Measurements from ENCODE around the gene OPRD1.
"Not testable (repeated sequence)": the region's sequence is repeated elsewhere in the genome, so short reads cannot be mapped to it uniquely, and the experiment has no call there.

Gene OPRD1

DNA sequence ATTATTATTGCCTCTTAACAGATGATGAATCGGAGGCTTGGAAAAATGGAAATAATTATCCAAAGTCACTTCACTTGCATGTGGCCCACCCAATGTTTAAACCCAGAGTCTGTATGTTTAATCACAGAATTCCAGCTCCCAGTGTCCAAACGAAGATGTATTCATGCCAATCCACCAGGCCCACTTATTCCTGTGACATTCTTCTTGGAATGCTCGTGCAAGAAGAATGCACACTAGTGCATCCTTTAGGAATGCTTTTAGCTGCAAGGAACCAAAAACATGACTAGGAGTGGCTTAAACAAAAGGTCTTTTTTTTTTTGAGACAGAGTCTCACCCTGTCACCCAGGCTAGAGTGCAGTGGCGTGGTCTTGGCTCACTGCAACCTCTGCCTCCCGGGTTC is 8.9 kb upstream of the OPRD1 start:
- DNase-seq, result no peak

DNA sequence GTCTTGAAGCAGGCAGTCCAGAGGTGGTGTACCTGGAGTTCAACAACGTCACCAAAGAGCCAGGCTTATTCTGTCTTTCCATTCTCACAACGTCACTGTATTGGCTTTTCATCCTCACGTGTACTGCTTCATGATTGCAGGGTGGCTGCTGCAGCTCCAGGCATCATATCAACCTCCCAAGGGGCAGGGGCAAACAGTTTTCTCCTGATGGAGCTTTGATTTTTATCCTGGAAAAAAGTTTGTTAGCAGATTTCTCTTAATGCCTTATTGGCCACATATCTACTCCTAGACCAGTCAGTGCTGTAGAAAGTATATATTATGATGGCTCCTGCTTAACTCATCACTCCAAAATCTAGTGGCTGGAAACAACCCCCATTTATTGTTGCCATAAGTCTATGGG is 8.3 kb upstream of the OPRD1 start:
- no peak for DNase-seq

DNA sequence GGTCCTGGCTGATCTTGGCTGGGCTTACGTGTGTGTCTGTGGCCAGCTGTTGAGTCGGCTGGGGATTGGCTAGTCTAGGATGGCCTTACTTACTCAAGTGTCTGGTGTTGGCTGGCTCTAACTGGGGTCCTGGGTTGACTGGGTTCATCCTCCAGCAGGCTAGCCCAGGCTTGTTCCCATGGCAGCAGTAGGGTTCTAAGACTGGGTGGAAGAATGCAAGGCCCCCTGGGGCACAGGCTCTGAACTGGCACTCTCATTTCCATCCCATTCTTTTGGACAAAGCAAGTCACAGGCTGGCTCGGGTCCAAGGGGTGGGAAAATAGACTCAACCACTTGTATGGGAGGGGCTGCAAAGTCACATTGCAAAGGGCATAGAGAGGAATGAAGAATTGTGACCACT is 7.9 kb upstream of the OPRD1 start:
- no peak for DNase-seq

DNA sequence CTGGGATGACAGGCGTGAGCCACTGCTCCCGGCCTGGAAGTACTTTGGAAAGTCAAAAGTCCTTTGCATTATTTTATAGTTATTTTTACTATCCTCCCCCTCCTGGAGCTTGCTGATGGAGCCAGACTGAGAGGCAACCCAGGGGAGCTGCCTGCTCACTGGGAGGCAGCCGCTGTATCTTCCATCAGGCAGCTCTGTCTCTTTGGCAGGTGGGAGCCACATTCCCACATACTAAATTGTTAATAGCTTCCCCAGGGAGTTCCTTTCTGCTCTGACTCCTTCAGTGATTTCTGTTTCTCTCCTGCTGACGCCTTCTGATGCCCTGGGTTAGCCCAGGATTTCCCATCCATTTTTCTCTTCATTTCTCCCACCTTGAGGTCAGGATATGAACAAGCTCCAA is 4.9 kb upstream of the OPRD1 start:
- DNase-seq, result no peak

DNA sequence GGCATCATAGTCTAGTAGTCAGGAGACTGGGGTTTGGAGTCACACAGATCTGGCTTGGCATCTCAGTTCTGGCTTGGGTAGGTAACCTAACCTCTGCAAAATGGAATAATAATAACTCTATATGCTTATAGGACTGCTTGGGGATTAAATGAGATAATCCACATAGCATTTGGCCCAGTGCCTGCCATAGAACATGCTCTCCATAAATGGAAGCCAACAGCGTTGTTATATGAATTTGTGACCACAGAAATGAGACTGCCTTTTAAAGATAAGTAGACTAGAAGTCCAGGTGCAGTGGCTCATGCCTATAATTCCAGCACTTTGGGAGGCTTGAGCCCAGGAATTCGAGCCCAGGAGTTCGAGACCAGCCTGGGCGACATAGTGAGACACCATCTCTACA is 4.0 kb upstream of the OPRD1 start:
- DNase-seq, result no peak

DNA sequence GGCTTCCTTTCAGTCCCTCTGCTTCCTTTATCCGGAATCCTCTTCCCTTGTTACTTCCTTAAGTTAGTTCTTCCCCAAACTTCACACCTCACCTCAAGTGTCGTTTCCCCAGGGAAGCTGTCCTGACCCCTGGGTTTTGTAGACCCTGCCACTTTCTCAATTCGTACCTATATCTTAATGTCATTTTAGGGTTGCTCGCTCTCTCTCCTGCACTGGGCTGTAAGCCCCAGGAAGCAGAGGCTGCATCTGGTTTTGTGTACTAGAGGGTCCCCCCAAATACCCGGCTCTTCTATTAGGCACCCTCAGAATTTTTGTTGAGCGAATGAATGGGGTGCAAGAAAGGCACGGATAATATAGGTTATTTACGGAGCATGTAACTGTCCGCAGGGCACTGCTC is 603 bp upstream of the OPRD1 start:
- DNase-seq, result no peak

DNA sequence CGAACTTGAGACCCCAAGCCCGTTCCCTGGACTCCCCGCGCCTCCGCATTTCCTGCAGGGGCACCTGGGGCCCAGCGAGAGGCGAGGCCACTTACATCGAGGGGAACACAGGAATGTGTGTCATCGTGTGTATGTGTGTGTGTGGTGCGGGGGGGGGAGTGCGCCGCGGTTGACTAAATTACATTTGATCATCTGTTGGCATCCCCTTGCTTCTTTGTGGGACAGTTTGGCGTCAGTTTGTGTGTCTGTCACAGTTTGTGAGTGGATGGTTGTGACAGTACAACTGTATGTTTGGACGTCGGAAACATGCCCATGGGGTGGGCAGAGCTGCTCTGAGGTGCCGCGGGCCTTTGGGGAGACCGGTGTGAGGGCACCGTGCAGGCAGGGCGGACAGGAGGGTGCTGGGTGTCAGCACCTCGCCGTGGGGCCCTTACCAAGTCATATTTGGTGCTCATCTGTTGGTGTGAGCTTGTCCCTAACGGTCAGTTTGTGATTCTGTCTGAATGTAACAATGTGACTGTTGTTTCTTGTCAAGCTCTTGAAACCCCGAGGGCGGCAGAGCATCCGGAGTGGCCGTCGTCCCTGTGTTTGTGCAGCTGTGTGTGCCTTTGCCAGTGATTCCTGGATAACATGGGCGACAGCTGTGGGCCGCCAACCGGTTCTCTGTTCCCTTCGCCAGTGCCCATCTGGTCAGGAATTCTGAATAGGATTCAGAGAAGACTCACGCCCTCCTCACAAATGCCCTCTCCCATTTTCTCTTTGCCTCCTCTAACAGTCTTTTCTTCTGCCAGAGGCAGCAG is 899 bp downstream of the OPRD1 start:
- no peak for DNase-seq

DNA sequence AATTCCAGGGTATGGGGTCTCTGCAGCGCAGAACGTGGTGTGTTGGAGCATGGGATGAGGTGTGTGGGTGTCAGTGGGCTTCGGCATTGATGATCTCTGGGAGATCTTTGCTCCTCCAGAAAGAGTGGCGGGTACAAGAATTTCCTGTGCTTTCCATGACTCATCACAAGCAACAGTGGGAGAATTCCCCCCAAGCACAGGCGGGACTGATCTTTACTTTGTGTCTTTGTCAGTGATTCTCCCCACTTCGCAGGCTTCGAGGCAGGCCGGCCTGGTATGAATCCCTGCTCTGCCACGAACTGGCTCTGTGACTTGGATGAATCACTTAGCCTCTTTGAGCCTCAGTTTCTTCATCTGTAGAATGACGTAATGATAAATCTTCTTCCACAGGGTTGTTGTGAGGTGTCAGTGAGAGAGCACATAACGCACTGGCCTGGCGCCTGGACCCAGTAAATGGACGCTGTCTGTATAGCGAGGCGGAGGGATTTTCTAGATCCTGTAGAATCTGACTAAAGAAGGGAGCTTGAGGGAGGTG is 2.0 kb downstream of the OPRD1 start:
- no peak for DNase-seq

DNA sequence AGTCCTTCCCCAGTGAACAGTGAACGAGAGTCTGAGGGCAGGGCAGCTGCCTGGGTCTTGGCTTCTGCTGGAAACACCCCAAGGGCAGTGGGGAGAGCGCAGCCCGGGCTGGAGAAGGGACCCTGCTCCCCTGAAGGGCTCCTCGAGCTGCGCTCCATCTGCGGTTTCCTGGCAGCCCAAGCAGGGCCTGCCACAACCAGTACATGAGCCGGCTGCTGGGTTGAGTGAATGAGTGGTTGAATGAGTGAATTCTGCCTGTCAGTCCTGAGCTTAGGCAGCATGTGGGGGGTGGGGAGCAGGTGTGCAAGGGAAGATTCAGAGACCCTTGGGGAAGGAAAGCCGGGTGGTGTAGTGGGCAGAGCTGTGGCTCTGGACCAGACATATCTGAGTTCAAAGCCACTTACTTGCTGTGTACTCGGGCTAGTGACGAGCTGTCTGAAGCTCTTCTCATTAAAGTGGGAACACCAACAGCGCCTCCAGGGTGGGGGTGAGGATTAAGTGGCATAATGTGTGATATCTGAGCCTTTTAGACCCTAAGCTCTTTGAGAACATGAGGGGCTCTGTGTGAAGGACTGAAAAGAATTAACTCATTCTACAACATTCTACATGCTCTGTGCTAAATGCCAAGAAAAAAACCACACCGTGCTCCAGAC is 3.7 kb downstream of the OPRD1 start:
- DNase-seq, result no peak

DNA sequence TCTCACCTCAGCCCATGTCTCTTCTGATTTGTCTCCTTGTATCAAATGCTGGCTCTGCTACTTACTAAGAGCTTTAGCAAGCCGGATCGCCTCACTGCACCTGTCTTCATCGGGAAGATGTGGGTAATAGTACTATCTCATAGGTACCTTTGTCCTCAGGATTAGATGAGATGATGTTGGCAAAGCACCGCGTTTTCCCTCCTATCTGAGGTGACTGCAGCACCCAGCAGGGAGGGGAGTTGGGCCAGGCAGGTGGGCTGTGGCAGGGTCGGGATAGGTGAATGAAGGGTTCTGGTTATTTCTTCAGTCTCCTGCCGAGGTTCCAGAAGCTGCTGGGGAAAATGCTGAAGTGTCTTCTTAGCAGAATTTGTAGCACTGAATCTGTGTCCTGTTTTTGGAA is 5.2 kb downstream of the OPRD1 start:
- DNase-seq, result no peak

DNA sequence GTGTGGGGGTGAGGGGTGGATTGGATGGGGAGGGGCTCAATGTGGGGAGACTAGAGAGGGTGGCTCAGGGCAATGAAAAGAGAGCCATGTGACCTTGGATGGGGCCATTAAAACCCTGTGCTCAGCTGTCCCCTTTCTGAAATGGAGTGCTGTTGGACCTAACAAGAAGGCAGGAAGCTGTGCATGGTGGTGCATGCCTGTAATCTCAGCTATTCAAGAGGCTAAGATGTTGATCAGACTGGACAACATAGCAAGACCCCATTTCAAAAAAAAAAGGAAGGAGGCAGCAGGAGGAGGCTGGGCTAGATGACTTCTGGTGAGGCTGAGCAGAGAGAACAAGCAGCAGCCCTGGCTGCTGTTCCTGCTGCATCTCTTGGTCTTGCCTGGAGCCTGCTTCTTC is 7.0 kb downstream of the OPRD1 start:
- DNase-seq, result no peak

DNA sequence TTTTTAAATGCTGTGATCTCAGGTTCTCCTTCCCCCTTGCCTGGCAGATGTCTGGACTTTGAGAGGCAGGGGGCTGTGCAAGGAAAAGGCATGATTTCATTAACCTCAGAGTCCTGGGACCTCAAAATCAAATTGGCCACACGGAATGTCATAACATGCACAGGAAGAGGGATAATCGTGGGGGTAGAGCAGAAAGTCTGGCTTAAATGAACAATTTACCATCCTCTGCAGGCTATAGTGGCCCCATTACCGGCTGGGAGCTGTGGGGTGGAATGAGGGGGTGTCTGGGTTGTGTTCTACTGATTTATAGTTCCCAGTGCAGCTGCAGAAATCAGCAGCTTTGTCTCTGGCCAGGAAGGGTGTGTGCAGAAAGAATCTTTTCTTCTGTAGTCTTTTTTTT is 10.8 kb downstream of the OPRD1 start:
- no peak for DNase-seq

DNA sequence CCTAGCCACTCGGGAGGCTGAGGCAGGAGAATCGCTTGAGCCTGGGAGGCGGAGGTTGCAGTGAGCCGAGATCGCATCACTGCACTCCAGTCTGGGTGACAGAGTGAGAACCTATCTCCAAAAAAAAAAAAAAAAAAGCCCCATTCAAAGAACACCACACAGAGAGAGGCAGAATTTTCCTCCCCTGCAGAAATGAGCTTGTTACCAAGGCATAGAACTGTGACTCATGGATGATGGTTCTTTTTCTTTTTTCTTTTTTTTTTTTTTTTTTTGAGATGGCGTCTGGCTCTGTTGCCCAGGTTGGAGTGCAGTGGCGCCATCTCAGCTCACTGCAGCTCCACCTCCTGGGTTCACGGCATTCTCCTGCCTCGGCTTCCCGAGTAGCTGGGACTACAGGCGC is 12.1 kb downstream of the OPRD1 start:
- DNase-seq, result not testable (repeated sequence)

DNA sequence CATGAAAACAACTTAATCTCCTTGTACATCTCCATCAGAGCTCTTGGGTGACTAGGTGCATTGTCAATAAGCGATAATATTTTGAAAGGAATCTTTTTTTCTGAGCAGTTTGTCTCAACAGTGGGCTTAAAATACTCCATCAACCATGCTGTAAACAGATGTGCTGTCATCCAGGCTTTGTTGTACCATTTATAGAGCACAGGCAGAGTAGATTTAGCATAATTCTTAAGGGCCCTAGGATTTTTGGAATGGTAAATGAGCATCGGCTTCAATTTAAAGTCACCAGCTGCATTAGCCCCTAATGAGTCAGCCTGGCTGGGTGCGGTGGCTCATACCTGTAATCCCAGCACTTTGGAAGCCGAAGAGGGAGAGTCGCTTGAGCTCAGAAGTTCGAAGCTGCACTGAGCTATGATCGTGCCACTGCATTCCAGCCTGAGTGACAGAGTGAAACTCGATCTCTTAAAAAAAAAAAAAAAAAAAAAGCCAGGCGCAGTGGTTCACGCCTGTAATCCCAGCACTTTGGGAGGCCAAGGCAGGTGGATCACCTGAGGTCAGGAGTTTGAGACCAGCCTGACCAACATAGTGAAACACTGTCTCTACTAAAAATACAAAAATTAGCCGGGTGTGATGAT is 16.4 kb downstream of the OPRD1 start:
- DNase-seq, result not testable (repeated sequence)

DNA sequence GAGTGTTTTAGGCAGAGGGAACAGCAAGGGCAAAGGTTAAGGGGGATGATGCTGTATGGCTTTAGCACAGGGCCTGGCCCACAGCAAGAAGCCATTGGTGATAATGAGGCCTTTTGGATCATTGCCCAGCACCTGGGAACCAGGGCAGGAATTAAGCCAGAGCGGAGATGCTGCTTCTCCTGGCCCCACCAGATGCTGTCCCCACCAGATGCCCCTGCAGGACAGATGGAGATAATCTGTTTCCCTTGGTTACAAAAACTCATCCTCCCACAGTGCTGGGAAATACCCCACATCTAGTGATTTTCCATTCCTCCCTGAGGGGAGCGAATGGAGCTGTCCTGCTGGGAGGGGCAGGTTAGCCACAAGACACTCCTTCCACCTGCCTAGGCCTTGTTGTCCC is 18.8 kb downstream of the OPRD1 start:
- no peak for DNase-seq

DNA sequence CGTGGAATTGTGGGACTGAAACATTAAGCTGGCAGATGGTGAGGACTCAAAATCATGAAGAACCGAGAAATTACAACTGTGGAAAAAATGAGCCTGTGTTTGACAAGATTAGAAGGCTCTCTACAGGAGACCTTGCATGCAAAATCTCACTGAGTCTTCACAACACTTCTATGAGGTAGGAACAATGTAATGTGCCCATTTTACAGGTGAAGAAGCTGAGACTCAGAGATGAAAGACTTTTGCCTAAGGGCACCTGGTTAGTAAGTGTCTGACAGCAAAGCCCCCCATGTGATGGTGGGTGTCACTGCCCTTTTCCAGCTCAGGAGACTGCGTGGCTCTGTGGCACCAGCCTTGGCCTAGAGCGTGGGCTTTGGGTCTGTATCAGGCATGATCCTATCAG is 21.0 kb downstream of the OPRD1 start:
- DNase-seq, result no peak

DNA sequence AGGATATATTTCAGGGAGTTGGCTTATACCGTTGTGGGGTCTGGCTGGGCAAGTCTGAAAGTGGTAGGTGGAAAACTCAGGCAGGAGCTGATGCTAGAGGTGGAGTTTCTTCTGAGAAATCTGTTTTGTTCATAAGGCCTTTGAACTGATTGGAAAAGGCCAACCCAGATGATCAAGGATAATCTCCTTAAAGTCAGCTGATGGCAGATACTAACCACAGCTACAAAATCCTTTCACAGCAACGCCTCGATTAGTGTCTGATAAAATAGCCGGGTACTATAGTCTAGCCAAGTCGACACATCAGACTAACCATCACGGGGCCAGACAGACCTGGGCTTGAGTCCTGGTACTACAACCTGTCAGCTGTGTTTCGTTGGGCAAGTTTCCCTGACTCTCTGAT is 21.4 kb downstream of the OPRD1 start:
- no peak for DNase-seq

DNA sequence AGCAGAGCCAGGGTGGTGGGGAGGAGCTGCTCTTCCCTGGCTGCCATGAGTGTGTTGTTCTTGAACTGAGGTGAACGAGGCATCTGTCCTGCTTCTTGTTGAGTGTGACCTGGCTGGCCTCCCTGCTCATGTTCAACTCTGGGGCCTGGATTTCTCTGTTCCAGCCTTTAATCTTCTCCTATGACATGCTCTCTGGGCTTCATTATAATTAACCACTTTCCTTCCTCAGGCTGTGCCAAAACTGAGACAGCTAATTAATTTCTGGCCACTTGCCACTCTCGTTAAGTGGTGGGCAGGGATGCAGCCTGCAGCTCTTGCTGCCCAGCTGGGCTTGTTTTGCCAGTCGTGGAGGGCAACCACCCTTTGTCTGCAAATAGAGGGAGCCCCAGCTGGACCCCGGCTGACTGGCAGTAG is 23.3 kb downstream of the OPRD1 start:
- DNase-seq, result no peak

DNA sequence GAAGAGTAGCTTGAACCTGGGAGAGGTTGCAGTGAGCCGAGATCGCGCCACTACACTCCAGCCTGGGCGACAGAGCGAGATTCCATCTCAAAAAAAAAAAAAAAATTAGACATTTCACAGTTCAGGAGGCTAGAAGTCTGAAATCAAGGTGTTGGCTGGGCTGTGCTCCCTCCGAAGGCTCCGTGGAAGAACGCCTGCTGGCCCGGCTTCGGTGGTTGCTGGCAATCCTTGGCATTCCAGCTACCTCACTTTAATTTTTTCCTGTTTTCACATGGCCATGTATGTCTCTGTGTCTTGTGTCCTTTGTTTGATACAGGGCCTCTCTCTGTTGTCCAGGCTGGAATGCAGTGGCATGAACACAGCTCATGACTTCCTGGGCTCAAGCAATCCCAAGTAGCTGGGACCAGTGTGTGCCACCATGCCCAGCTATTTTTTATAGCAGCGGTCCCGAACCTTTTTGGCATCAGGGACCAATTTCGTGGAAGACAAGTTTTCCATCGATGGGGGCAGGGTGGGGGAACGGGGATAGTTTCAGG is 24.5 kb downstream of the OPRD1 start:
- DNase-seq, result no peak

DNA sequence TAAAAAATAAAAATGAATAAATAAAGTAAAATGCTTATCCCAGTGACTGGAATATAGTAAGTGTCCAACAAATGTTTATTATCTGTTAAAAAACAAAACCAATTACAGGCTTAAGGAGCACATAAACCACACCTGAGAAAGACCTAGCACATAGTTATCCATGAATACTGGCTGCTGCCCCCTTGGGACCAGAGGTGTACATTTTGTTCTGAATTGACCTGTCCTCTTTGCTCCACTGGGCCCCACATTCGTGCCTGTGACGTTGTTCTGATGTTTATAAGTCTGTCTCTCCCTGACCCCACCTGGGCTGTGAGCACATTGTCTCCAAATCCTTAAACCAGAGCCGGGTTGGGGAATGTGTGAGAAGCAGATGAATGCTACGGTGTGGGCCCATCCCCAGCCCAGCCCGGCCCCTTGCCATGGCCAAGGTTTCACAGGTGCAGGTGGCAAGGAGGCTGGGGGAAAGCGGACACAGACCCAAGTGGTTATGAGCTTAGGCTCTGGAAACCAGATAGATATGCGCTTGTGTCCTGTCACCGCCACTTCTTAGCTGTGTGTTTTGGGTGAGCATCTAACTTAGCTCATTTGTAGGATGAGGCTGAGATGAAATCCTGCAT is 29.1 kb downstream of the OPRD1 start:
- DNase-seq, result no peak

DNA sequence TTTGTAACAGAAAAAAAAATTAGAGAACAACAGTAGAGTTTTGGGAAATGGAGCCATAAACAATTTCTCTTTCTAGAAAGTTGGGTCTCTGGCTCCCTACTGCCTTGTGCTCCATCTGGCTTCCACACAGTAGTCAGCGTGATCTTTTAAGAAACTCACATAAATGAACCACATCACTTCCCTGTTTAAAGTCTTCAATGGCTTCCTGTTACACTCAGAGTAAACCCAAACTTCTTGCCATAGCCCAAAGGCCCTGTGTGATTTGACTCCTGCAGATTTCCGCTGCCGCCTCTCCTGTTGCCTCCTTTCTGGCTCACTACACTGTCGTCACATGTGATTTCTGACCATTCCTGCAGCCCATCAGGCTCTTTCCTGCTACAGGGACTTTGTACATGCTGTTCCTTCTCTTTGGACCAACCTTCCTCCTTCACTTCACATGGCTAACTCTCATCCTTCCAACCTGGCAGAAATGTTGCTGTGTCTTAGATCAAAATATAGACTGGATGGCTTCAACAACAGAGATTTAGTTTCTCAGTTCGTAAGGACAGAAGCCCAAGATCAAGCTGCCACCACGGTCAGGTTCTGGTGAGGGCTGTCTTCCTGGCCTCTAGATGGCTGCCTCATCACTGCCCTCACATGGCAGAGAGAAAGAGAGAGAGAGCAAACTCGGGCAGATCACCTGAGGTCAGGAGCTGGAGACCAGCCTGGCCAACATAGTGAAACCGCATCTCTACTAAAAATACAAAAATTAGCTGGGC is 34.0 kb downstream of the OPRD1 start:
- no peak for DNase-seq

DNA sequence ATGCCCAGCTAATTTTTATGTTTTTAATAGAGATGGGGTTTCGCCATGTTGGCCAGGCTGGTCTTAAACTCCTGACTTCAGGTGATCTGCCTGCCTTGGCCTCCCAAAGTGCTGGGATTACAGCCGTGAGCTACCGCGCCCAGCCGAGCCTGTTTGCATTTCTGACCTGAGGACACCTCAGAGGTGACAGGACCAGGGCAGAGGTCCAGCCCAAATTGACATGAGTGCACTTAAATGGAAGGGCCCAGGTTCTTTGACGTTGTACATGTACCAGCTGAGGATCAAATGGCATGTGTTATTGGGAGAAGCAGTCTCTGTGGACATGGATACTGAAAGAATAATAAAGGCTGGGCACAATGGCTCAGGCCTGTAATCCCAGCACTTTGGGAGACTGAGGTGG is 35.2 kb downstream of the OPRD1 start:
- DNase-seq, result not testable (repeated sequence)

DNA sequence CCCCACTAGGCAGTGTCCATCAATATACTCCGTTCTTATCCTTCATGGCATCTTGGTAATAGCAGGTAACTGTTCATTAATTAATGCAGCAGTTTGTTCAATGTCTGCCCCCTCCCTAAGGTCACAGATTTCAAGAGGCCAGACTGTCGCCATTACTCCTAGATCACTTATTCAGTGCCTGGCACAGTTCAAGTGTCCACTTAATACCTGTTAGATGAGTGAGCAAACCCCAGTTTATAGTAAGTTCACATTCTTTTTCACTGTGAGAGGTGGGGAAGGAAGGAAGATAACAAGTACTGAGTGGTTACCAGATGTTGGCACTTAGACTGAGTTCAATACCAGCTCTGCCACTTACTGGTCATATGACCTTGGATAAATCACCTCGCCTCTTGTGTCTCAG is 36.4 kb downstream of the OPRD1 start:
- no peak for DNase-seq

Measured in left hindlimb (tissue), 1 donor.